HEK293 (cell line): Measurements from ENCODE around the gene LRRC8C.
A peak's percentile ranks its signal among the peaks of the same experiment; 100 is the strongest.

Experiments used
- EGR2 ChIP-seq: fragments of 450-650 bp; formaldehyde crosslinking; IDR thresholded peaks from 2 replicates; pipeline ENCODE4 v1.5.1; 2016; ENCODE audit warnings: low read depth, missing biosample characterization, missing genetic modification characterization
- HOXD13 ChIP-seq: sonication (generic); formaldehyde crosslinking; IDR thresholded peaks from 2 replicates; pipeline ENCODE4 v1.8.0; 2022; ENCODE audit warnings: missing genetic modification reagents, borderline replicate concordance
- IKZF3 ChIP-seq: fragments of 450-650 bp; IDR thresholded peaks from 2 replicates; pipeline ENCODE4 v1.5.0; 2018; ENCODE audit warnings: missing biosample characterization, mild to moderate bottlenecking, missing genetic modification characterization, moderate library complexity
- KLF10 ChIP-seq: fragments of 450-650 bp; IDR thresholded peaks from 2 replicates; pipeline ENCODE4 v1.5.1; 2018; ENCODE audit warnings: missing biosample characterization, mild to moderate bottlenecking, missing genetic modification characterization
- KLF7 ChIP-seq: fragments of 450-650 bp; formaldehyde crosslinking; IDR thresholded peaks from 2 replicates; pipeline ENCODE4 v1.5.1; 2016; ENCODE audit warnings: missing biosample characterization, missing genetic modification characterization, borderline replicate concordance
- KLF8 ChIP-seq: fragments of 450-650 bp; formaldehyde crosslinking; IDR thresholded peaks from 2 replicates; pipeline ENCODE4 v1.5.1; 2016; ENCODE audit warnings: missing biosample characterization, missing genetic modification characterization
- OVOL3 ChIP-seq: fragments of 450-650 bp; formaldehyde crosslinking; IDR thresholded peaks from 2 replicates; pipeline ENCODE4 v1.5.1; 2016; ENCODE audit warnings: missing biosample characterization, missing genetic modification characterization
- SCRT1 ChIP-seq: fragments of 450-650 bp; formaldehyde crosslinking; IDR thresholded peaks from 2 replicates; pipeline ENCODE4 v1.5.1; 2016; ENCODE audit warnings: missing biosample characterization, missing genetic modification characterization, borderline replicate concordance
- SP3 ChIP-seq: fragments of 450-650 bp; formaldehyde crosslinking; IDR thresholded peaks from 2 replicates; pipeline ENCODE4 v1.5.1; 2016; ENCODE audit warnings: missing biosample characterization, missing genetic modification characterization
- WT1 ChIP-seq: fragments of 450-650 bp; formaldehyde crosslinking; IDR thresholded peaks from 2 replicates; pipeline ENCODE4 v1.5.1; 2016; ENCODE audit warnings: missing biosample characterization, missing genetic modification characterization
- ZBTB17 ChIP-seq: fragments of 450-650 bp; formaldehyde crosslinking; IDR thresholded peaks from 2 replicates; pipeline ENCODE4 v1.5.1; 2016; ENCODE audit warnings: missing biosample characterization, missing genetic modification characterization
- ZNF112 ChIP-seq: fragments of 450-650 bp; formaldehyde crosslinking; IDR thresholded peaks from 2 replicates; pipeline ENCODE4 v1.5.0; 2017; ENCODE audit warnings: missing biosample characterization, missing genetic modification characterization
- ZNF214 ChIP-seq: fragments of 450-650 bp; formaldehyde crosslinking; IDR thresholded peaks from 2 replicates; pipeline ENCODE4 v1.5.1; 2017; ENCODE audit warnings: missing biosample characterization, mild to moderate bottlenecking, missing genetic modification characterization, borderline replicate concordance
- ZNF221 ChIP-seq: fragments of 450-650 bp; formaldehyde crosslinking; IDR thresholded peaks from 2 replicates; pipeline ENCODE4 v1.5.1; 2017; ENCODE audit warnings: missing biosample characterization, missing genetic modification characterization, borderline replicate concordance
- ZNF239 ChIP-seq: fragments of 450-650 bp; formaldehyde crosslinking; IDR thresholded peaks from 2 replicates; pipeline ENCODE4 v1.5.1; 2016; ENCODE audit warnings: missing biosample characterization, missing genetic modification characterization
- ZNF266 ChIP-seq: fragments of 450-650 bp; formaldehyde crosslinking; IDR thresholded peaks from 2 replicates; pipeline ENCODE4 v1.5.1; 2016; ENCODE audit warnings: missing biosample characterization, missing genetic modification characterization, low read depth
- ZNF398 ChIP-seq: fragments of 450-650 bp; formaldehyde crosslinking; IDR thresholded peaks from 2 replicates; pipeline ENCODE4 v1.5.1; 2017; ENCODE audit warnings: missing biosample characterization, missing genetic modification characterization
- ZNF433 ChIP-seq: fragments of 450-650 bp; formaldehyde crosslinking; IDR thresholded peaks from 2 replicates; pipeline ENCODE4 v1.5.1; 2016; ENCODE audit warnings: missing biosample characterization, missing genetic modification characterization, low read depth
- ZNF48 ChIP-seq: fragments of 450-650 bp; formaldehyde crosslinking; IDR thresholded peaks from 2 replicates; pipeline ENCODE4 v1.5.1; 2016; ENCODE audit warnings: missing biosample characterization, missing genetic modification characterization
- ZNF514 ChIP-seq: fragments of 450-650 bp; formaldehyde crosslinking; IDR thresholded peaks from 2 replicates; pipeline ENCODE4 v1.5.1; 2016; ENCODE audit warnings: missing biosample characterization, missing genetic modification characterization
- ZNF529 ChIP-seq: fragments of 450-650 bp; formaldehyde crosslinking; IDR thresholded peaks from 2 replicates; pipeline ENCODE4 v1.5.1; 2017; ENCODE audit warnings: missing genetic modification characterization, missing biosample characterization; ENCODE audit not compliant: insufficient replicate concordance
- ZNF549 ChIP-seq: fragments of 450-650 bp; IDR thresholded peaks from 2 replicates; pipeline ENCODE4 v1.5.1; 2018; ENCODE audit warnings: missing biosample characterization, missing genetic modification characterization, mild to moderate bottlenecking, inconsistent platforms, moderate library complexity
- ZNF585B ChIP-seq: fragments of 450-650 bp; formaldehyde crosslinking; IDR thresholded peaks from 2 replicates; pipeline ENCODE4 v1.5.1; 2016; ENCODE audit warnings: missing biosample characterization, missing genetic modification characterization
- ZNF670 ChIP-seq: fragments of 450-650 bp; formaldehyde crosslinking; IDR thresholded peaks from 2 replicates; pipeline ENCODE4 v1.5.1; 2016; ENCODE audit warnings: missing biosample characterization, missing genetic modification characterization, low read depth
- ZNF701 ChIP-seq: fragments of 450-650 bp; formaldehyde crosslinking; IDR thresholded peaks from 2 replicates; pipeline ENCODE4 v1.5.1; 2016; ENCODE audit warnings: missing biosample characterization, missing genetic modification characterization
- ZNF76 ChIP-seq: fragments of 450-650 bp; formaldehyde crosslinking; IDR thresholded peaks from 2 replicates; pipeline ENCODE4; 2016; ENCODE audit warnings: low read depth, missing biosample characterization, missing genetic modification characterization, borderline replicate concordance
- ZXDB ChIP-seq: fragments of 450-650 bp; formaldehyde crosslinking; IDR thresholded peaks from 2 replicates; pipeline ENCODE4 v1.5.1; 2016; ENCODE audit warnings: missing biosample characterization, missing genetic modification characterization
- TF ChIP-seq, protein P1 (sequence below): fragments of 450-650 bp; formaldehyde crosslinking; IDR thresholded peaks from 2 replicates; pipeline ENCODE4 v1.5.1; 2016; ENCODE audit warnings: missing biosample characterization, missing genetic modification characterization, borderline replicate concordance
- TF ChIP-seq, protein P2 (sequence below): fragments of 450-650 bp; formaldehyde crosslinking; IDR thresholded peaks from 2 replicates; pipeline ENCODE4 v1.5.1; 2016; ENCODE audit warnings: missing biosample characterization, missing genetic modification characterization
- TF ChIP-seq, protein P3 (sequence below): fragments of 450-650 bp; formaldehyde crosslinking; IDR thresholded peaks from 2 replicates; pipeline ENCODE4 v1.5.1; 2016; ENCODE audit warnings: missing biosample characterization, missing genetic modification characterization

The LRRC8C gene

DNA sequence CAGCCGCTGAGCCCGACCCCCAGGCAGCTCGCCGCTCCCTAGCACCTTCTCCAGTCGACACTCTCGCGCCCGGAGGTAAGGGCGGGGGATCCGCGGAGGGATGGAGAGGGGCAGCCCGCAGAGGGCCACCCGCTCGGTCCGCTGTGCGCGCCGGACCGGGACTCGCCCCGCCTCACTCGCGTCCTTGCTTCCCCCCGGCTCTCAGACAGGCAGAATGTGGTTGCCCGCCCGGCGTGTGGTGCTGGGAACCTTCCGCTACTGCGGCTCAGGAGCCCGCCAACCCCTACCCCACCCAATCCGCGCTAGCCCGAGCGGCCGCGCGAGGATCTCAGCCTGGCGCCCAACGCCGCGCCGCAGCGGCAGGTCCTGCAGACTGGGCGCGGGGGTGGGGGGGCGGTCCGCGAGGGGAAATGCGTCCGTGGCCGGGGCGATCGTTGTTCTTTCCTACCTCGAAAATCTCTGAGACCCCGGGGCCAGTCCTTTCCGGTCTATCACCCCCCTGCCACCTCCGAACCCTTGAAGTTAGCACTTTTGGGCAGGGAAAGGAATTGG lies 404 bp downstream of the LRRC8C start (continued):
- TF ChIP-seq, protein P1, sequence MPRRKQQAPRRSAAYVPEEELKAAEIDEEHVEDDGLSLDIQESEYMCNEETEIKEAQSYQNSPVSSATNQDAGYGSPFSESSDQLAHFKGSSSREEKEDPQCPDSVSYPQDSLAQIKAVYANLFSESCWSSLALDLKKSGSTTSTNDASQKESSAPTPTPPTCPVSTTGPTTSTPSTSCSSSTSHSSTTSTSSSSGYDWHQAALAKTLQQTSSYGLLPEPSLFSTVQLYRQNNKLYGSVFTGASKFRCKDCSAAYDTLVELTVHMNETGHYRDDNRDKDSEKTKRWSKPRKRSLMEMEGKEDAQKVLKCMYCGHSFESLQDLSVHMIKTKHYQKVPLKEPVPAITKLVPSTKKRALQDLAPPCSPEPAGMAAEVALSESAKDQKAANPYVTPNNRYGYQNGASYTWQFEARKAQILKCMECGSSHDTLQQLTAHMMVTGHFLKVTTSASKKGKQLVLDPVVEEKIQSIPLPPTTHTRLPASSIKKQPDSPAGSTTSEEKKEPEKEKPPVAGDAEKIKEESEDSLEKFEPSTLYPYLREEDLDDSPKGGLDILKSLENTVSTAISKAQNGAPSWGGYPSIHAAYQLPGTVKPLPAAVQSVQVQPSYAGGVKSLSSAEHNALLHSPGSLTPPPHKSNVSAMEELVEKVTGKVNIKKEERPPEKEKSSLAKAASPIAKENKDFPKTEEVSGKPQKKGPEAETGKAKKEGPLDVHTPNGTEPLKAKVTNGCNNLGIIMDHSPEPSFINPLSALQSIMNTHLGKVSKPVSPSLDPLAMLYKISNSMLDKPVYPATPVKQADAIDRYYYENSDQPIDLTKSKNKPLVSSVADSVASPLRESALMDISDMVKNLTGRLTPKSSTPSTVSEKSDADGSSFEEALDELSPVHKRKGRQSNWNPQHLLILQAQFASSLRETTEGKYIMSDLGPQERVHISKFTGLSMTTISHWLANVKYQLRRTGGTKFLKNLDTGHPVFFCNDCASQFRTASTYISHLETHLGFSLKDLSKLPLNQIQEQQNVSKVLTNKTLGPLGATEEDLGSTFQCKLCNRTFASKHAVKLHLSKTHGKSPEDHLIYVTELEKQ (tag by site-specific recombination), result no peak
- TF ChIP-seq ZNF585B (tag by site-specific recombination), result no peak; the same call in 1 of the 2 replicates
- 0 out of 2 replicates have a peak, but pooled peaks have one; percentile 22 for TF ChIP-seq ZXDB (tag by site-specific recombination)
- peak; percentile 51; the same call in 1 of the 2 replicates for TF ChIP-seq KLF8 (tag by site-specific recombination)
- TF ChIP-seq WT1 (tag by site-specific recombination), result no peak
- TF ChIP-seq OVOL3 (tag by site-specific recombination), result no peak
- TF ChIP-seq, protein P2, sequence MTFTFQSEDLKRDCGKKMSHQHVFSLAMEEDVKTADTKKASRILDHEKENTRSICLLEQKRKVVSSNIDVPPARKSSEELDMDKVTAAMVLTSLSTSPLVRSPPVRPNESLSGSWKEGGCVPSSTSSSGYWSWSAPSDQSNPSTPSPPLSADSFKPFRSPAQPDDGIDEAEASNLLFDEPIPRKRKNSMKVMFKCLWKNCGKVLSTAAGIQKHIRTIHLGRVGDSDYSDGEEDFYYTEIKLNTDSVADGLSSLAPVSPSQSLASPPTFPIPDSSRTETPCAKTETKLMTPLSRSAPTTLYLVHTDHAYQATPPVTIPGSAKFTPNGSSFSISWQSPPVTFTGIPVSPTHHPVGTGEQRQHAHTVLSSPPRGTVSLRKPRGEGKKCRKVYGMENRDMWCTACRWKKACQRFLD (tag by site-specific recombination), result no peak
- TF ChIP-seq, protein P3, sequence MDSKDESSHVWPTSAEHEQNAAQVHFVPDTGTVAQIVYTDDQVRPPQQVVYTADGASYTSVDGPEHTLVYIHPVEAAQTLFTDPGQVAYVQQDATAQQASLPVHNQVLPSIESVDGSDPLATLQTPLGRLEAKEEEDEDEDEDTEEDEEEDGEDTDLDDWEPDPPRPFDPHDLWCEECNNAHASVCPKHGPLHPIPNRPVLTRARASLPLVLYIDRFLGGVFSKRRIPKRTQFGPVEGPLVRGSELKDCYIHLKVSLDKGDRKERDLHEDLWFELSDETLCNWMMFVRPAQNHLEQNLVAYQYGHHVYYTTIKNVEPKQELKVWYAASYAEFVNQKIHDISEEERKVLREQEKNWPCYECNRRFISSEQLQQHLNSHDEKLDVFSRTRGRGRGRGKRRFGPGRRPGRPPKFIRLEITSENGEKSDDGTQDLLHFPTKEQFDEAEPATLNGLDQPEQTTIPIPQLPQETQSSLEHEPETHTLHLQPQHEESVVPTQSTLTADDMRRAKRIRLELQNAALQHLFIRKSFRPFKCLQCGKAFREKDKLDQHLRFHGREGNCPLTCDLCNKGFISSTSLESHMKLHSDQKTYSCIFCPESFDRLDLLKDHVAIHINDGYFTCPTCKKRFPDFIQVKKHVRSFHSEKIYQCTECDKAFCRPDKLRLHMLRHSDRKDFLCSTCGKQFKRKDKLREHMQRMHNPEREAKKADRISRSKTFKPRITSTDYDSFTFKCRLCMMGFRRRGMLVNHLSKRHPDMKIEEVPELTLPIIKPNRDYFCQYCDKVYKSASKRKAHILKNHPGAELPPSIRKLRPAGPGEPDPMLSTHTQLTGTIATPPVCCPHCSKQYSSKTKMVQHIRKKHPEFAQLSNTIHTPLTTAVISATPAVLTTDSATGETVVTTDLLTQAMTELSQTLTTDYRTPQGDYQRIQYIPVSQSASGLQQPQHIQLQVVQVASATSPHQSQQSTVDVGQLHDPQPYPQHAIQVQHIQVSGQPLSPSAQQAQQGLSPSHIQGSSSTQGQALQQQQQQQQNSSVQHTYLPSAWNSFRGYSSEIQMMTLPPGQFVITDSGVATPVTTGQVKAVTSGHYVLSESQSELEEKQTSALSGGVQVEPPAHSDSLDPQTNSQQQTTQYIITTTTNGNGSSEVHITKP, result peak; percentile 53
- no peak for TF ChIP-seq ZNF48 (tag by site-specific recombination)
- TF ChIP-seq HOXD13 (CRISPR knock-in tag), result no peak
- no peak for TF ChIP-seq ZNF266
- TF ChIP-seq ZNF112 (tag by site-specific recombination), result no peak
- no peak for TF ChIP-seq ZNF239 (tag by site-specific recombination)
- TF ChIP-seq ZNF701, result no peak
- TF ChIP-seq ZNF433 (tag by site-specific recombination), result no peak
- TF ChIP-seq KLF7 (tag by site-specific recombination), result no peak
- no peak; the same call in 1 of the 2 replicates for TF ChIP-seq EGR2
- no peak for TF ChIP-seq SCRT1
- TF ChIP-seq ZNF549, result no peak
- no peak for TF ChIP-seq KLF10
- no peak; the same call in 1 of the 2 replicates for TF ChIP-seq SP3 (tag by site-specific recombination)
- no peak for TF ChIP-seq IKZF3 (tag by site-specific recombination)
- no peak for TF ChIP-seq ZNF514 (tag by site-specific recombination)
- TF ChIP-seq ZNF221, result no peak
- peak; percentile 51; the same call in 1 of the 2 replicates for TF ChIP-seq ZNF76 (tag by site-specific recombination)
- TF ChIP-seq ZNF529 (tag by site-specific recombination), result no peak
- no peak for TF ChIP-seq ZNF670 (tag by site-specific recombination)
- no peak for TF ChIP-seq ZBTB17 (tag by site-specific recombination)
- TF ChIP-seq ZNF214 (tag by site-specific recombination), result no peak
- peak; percentile 73 for TF ChIP-seq ZNF398
